AG09319 (cell line): ENCODE measurements around the gene ULBP3.
"Not testable (repeated sequence)": the region's sequence is repeated elsewhere in the genome, so short reads cannot be mapped to it uniquely, and the experiment has no call there.

Experiments used
- DNase-seq: peaks from one replicate; pipeline ENCODE4 v3.0.0-alpha.2; 2010; ENCODE audit warnings: low read depth; ENCODE audit errors: extremely low read depth
- TF ChIP-seq, protein P1 (sequence below): IDR thresholded peaks from 2 replicates; pipeline ENCODE4 v1.5.1; 2011; ENCODE audit warnings: low read depth, mild to moderate bottlenecking, inconsistent platforms, low read length, moderate library complexity

Gene ULBP3

DNA sequence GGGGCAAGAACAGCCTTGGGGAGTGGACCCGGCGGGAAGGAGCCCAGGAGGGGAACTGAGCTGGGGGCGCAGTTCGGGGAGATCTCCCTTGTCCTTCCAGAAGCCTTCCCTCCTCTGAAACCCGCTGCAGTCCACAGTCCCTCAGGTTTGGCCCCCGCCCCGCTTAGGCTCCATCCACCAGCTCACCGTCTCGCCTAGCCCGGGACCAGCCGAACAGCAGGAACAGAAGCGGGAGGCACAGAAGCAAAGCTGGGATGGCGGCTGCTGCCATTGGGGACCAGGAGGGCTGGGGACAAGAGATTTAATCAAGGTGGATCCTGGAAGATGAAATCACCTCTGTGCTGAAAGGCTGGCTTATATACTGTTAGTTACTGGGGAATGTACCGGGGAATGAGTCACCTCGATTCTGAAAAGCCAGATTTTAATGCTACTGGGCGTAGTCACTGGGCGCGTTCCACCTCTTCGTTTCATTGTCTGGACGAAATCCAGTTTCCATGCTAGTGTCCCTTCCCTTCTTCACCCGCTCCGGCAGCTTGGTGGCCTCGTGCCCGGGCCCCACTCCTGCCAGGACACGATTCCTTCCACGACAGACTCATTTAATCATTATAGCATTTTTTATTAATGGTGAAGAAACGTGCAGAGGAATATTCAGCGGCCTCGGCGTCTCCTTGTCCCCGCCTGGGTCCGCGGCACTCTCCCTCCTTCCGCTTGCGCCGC lies 43.6 kb downstream of the ULBP3 start, which contains the start of gene RAET1L:
Gene RAET1L (minus strand): TSS at position 332 of the 717 bp plus-strand sequence. CDS start 61 bp downstream, at position 271.
- TF ChIP-seq, protein P1, sequence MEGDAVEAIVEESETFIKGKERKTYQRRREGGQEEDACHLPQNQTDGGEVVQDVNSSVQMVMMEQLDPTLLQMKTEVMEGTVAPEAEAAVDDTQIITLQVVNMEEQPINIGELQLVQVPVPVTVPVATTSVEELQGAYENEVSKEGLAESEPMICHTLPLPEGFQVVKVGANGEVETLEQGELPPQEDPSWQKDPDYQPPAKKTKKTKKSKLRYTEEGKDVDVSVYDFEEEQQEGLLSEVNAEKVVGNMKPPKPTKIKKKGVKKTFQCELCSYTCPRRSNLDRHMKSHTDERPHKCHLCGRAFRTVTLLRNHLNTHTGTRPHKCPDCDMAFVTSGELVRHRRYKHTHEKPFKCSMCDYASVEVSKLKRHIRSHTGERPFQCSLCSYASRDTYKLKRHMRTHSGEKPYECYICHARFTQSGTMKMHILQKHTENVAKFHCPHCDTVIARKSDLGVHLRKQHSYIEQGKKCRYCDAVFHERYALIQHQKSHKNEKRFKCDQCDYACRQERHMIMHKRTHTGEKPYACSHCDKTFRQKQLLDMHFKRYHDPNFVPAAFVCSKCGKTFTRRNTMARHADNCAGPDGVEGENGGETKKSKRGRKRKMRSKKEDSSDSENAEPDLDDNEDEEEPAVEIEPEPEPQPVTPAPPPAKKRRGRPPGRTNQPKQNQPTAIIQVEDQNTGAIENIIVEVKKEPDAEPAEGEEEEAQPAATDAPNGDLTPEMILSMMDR = no peak
- DNase-seq = no peak

DNA sequence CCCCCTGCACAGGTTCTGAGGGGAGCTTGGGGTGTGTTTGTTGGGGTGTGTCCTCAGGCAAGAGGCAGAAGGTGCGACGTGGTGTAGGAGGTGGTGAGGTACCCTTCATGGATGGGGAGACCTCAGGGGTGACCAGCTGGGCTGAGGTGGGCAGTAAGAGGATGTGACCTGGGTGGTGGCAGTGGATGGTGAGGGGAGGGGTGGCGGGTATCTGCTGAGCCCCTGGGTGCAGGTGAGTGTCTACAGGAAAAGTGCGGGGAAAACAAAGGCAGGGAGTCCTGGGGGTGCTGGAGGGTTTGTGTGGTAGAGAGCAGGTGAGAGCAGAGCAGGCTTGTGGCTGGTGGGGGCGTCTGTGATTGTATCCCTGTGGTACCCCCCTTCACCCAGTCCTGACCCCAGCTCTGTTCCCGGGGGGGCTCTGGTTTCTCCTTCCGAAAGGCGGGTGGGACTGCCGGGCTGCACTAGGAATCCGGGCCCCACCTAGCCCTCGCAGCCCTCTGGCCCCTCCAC lies 44.2 kb downstream of the ULBP3 start:
- no peak for DNase-seq
- TF ChIP-seq, protein P1 = no peak

DNA sequence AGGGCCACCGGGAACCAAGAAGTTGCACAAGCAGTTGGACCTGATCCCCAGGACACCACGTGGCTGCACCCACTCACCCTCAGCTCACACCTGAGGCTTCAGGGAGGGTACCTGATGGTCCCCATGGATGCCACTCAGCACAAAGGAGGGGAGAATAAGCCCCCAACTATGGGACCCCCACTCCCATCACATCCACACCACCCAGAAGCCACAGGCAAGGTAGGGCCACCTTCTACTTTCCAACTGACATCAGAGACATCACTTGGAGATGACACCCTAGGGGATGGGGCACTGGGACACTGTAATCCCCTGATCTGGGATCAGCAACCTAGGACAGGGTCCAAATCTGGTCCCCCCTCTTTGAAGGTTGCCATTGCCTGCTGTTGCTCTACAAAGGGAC lies 44.9 kb downstream of the ULBP3 start:
- DNase-seq = not testable (repeated sequence)

DNA sequence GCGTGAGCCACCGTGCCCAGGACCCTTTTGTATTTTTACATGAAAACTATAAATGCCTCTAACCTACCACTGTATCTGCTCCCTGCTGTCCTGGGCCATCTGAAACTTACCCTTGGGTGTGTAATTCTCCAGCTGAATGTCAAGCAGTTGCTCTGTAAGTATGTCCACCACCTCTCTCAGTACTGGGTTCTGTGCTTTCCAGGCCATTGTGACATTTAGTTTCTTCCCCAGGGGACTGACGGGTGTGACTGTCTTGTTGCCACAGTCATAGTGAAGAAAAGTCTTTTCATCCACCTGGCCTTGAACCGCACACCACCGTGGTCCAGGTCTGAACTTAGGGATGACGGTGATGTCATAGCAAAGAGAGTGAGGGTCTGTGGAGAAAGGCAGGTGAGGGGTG lies 47.1 kb downstream of the ULBP3 start:
- not testable (repeated sequence) for DNase-seq

DNA sequence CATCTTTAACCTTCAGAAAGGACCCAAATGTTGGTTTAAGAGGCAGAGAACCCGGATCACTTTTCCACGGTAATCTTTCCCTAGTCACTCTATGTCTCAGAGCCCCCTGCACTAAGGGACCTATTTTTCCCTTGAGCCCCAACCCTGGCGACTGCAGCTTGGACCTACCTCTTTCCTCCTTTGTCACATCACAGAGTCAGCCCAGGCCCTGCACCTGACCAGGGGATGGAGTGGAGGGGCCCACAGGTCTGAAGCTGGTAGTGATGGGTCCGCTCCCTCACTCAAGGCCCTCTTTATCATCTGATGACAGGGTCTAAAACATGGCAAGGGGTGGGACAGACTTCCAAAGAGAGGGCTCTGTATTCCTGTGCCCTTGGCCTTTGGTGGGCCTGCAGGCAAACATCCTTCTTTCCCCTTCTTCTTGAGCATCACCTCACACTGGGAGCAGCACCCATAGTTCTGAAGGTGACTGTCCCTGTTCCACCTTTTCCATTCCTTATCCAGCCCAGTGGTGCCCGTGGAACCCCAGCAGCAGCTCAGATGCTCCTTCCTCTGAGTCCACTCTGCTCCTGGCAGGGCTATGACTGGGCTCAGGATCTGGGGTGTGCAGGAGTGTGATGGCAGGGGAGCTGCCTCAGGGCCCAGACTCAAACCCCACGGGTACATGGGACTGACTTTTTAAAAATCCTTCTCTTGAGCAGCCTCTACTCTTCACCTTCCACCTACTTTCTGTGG lies 49.9 kb downstream of the ULBP3 start:
- TF ChIP-seq, protein P1 = no peak
- no peak for DNase-seq

DNA sequence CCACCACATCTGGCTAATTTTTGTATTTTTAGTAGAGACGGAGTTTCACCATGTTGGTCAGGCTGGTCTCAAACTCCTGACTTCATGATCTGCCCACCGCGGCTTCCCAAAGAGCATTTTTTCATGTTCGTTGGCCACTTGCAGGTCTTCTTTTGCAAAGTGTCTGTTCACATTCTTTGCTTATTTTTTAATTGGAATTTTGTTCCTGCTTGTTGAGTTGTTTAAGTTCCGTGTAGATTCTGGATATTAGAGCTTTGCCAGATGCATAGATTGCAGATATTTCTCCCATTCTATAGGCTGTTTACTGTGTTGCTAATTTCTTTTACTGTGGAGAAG lies 51.8 kb downstream of the ULBP3 start:
- not testable (repeated sequence) for DNase-seq

DNA sequence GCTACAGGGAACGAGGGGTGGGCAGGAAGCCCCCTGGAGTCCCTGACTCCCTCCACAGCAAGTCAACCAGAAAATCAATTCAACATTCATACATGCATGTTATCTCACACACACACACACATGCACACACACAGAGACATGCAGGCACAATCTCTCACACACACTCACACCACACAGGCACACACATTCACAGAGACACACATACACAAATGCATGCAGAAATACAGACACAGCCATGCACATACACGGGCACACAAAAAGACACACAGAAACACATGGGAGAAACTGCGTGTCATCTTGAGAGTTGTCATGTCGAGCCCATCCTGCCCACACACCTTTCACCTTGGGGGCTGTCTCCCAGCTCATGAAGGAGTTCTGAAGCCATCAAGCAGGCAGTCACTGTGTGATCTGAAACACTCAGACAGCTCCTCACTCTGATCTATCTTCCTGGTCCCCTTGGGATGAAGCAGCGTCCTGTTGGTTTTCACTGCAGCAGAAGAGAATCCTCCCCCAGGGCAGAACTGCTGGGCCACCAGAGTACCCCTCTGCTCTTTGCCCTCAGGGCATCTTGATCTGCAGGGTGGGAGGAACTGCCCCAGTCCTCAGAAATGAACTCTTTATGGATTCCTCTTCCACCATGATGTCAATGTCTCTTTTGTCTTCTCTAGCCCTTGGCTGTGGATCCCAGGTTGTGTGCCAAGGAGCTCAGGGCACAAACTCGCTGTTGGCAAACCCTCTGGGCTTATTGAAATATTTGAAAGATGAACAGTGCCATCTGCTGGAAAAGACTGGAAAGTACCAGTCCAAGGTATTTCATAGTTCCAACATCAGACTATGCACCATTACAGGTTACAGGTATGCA lies 52.4 kb downstream of the ULBP3 start:
- TF ChIP-seq, protein P1 = peak; percentile 46

DNA sequence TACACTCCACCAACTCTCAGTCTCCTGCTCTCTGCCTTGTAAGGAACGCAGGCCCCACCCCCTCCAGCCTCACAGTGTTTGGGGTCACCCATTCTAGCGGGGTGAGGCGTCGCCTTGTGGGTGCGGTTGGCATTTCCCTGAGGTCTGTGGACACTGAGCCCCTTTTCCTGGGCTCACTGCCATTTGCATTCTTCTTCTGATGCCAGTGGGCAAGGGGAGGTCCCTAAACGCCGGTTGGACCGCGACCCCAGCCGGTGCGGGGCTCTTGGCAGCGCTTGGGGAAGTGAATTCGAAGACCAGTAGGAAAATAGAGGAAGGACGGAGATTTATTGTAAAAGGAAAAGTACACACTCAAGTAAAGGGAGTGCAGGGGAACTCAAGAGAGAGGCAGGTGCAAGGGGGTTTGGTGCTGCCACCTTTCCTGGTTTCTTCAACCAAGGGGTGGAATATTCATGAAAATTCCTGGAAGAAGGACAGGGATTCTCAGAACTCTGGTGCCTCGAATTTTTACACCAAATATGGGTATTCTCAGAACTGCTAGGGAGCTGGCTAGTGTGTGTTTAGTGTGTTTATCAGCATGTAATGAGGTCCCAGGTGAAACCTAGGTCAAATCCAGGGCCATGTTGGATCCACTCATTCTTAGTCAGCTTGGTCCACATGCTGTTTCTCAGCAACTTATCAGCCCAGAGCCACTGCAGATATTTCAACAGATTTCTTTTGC lies 53.5 kb downstream of the ULBP3 start:
- DNase-seq = not testable (repeated sequence)

More for the DNA sequence above, 52.4 kb downstream of the ULBP3 start:
- DNase-seq = peak; percentile 37

DNA sequence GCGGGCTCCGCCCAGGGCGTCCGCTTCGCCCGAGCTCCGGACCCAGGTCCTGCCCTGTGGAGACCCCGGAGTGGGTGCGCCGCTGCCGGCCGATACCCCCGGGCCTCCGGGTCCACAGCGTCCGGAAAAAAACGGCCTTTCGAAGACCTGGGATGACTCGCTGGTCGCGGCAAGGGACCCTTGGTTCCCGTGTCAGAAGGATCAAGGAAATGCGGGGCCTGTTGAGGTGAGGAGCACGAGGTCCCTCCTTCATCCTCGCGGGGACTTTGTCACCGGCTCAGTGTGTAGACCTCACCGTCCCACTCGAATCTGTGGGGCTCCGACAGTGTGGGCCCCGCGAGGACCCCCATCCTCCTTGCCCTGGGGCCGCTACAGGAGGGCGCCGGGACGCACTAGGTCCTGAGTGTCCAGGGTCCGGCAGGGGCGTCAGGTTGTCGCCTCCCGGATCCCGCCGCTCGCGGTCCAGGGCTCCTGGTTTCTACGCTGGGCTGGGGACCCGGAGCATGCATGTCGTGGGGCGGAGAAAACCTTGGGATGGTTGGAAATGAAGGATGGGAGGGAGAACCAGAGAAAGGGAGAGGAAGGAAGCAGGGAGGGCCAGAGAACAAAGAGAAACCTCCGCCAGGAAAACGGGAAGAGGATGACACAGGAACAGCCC lies 54.2 kb downstream of the ULBP3 start:
- DNase-seq = not testable (repeated sequence)

DNA sequence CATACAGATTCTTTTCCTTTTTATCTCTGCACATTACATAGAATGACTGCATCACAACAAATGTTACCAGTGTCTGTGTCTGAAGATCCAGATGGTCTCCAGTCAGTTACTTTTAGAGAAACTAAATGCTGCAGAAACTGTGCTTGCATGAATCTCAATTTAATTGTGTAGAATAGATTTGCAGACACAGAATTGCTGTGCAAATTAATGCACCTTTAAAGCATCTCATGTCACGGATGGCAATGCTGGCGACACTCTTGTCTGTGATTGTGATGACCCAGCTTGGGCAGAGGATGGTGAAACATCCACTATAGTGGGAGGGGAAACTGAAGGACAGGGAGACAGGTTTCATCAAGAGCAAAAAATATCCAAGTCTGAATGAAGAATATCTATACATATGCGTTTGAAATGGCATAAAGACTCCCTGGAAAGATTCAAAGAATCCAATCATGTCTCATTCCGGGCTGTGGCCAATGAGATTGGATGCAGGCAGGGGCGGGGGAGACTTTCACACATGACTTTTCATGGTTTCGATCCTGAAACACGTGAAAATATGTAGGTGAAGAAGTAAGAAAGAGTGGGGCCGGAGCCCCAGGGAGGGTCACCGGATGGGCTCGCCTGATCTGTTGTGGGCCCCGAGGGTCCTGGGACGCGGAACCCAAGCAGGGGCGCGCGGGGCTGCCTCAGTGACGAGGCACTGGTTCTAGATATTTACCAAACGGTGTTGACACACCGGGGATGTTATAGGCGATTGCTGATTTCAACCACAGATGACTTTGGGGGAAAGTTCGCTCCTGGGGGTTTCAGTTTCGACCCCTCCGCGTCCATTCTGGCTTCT lies 54.9 kb downstream of the ULBP3 start:
- not testable (repeated sequence) for DNase-seq

DNA sequence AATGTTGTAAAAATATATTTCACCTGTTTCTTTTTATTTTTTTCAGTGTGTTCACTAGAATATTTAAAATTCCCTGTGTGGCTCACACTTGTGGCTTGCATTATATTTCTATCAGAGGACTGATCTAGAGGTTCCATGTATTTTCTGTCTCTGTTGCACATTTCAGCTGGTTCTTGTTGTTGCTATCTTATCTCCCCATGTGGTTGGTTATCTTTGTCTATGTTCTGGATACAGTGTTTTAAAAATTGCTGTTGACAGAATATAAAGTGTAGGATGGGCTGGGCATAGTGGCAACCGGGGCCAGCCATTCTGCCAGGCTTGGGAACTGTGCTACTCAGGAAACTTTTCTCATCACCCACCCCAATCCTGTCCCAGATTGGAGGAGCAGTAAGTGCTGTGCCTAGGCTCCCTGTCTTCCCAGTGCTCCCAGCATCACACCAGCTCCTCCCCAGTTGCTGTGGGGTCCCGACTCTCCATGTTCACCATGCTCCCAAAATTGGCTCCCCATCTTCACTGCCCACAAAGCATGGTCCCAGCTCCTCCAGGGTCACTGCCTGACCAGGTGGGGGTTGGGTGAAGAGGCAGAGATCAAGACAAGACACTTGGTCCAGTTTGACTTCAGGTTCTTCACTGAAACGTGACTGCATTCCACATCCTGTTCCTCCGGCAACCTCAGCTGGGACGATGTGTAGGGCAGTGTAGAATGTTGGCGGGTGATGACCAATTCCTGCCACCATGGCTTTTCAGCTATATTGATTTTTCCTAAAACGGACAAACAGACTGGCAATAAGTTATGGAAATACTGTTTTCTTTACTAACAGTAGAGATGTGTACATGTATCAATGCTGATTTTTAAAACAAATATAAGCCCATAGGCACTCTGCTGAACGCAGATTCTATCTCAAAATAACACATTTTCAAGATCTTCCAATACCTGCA lies 55.8 kb downstream of the ULBP3 start:
- not testable (repeated sequence) for DNase-seq
